ENCODE results near the gene PACSIN2.
"Not testable (repeated sequence)": the region's sequence is repeated elsewhere in the genome, so short reads cannot be mapped to it uniquely, and the experiment has no call there.

The PACSIN2 gene

DNA sequence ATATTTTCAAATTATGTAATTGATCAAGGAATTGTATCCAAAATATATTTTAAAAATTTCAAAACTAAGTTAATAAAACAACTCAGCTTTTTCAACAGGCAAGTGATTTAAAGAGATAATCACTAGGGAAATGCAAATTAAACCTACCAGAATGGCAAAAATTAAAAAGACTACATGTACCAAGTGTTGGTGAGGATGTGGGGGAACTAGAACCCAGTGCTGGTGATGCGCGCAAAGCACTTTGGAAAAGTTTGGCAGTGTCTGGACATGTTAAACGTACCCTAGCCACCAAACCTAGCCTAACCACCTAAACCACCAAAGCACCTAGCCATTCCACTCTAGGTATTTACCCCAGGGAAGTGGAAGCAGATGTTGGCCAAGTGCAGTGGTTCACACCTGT is 22.9 kb downstream of the PACSIN2 start:
- no peak for DNase-seq (ENCODE audit: low read depth in 3 of 3)

DNA sequence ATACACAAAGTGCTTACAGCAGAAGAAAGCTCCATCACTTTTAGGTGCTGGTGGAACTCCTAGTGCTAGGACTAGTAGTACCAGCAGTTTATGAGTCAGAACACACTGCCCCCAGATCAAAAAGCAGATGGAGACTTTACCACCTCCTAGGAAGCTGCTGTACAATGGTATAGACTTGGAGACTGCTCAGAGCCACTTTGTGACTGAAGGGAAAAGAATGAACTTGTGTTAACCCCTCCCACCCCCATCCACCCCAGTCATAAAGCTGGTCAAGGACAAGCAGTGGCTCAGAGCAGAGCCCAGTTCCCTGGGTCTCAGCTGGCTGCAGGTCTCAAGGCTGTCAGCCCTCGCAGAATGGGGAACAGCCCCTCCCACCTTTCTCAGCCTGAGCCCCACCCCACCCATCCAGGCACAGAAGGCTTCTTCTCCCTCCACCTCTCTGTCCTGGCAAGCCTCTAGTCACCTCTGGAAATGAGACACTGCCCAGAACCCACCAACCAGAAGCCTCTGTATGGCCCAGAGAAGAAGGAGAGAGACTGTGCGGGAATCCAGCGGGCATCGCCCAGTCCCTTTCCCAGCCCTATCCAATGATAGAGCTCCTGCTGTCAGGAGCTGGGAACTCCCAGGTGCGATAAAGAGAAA is 23.8 kb downstream of the PACSIN2 start:
- no peak for DNase-seq (ENCODE audit: low read depth in 3 of 3)

- DNase-seq (ENCODE audit: low read depth in 3 of 3), result no peak
These were observed 24.7 kb downstream of the PACSIN2 start for GRCh38 chr22:42990131-42990838.

GRCh38 chr22:42986115-42986514 is 28.8 kb downstream of the PACSIN2 start:
- DNase-seq (ENCODE audit: low read depth in 3 of 3), result no peak

DNA sequence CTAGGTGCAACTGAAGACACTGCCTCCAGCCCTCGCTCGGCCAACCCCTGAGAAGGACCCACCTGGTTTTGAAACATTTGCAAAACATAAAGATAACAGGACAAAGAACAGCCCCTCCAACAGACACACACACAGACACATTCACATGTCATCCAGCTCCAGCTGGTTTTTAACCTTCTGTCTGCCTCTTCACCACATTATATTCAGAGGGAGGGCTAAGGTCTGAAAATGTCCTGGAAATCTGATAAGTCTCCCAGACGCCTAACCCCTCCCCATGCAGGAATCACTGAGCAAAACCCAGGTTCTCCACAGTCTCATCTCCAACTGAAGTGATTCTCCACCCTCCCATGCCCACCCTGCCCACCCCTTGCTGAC is 29.4 kb downstream of the PACSIN2 start:
- DNase-seq (ENCODE audit: low read depth in 3 of 3), result no peak

GRCh38 chr22:42984814-42985530 is 30.0 kb downstream of the PACSIN2 start:
- DNase-seq (ENCODE audit: low read depth in 3 of 3), result no peak

DNA sequence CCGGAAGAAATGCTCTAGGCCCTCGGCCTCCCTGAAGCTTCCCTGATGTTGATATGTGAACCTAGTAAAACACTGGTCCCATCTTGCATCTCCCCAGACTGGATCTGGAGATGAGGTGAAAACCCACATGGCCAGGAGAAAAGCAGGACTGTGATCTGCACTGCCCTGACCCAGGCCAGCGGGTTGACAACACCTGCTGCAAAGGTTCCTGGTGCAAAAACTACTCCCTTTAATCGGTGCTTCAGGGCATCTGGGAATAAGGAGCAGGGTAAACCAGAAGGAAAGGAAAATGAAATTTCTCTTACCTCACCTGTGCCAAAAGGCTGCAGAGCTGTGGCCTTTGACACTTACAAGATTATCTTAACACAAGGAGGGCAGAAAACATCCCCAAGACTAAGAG is 30.6 kb downstream of the PACSIN2 start:
- DNase-seq (ENCODE audit: low read depth in 3 of 3), result no peak

- no peak for DNase-seq (ENCODE audit: low read depth in 3 of 3)
These were observed 31.5 kb downstream of the PACSIN2 start for GRCh38 chr22:42983470-42983869.

DNA sequence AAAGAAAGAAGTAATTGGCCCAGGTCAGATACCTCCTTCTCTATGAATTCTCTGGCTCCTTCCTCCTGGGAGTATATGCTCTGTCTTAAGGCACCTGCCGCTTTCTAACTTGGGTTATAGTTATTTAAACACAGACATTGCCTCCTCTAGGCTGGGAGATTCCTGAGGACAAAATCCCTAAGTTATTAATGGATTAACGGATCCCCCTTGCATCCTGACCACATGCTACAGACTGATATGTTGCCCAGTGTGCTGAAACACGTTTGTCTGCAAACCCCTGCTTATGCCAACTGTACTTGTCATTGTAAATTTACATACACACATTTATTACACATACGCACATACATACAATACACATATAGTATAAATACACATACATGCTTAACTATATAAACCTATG is 35.3 kb downstream of the PACSIN2 start:
- no peak for DNase-seq (ENCODE audit: low read depth in 3 of 3)

DNA sequence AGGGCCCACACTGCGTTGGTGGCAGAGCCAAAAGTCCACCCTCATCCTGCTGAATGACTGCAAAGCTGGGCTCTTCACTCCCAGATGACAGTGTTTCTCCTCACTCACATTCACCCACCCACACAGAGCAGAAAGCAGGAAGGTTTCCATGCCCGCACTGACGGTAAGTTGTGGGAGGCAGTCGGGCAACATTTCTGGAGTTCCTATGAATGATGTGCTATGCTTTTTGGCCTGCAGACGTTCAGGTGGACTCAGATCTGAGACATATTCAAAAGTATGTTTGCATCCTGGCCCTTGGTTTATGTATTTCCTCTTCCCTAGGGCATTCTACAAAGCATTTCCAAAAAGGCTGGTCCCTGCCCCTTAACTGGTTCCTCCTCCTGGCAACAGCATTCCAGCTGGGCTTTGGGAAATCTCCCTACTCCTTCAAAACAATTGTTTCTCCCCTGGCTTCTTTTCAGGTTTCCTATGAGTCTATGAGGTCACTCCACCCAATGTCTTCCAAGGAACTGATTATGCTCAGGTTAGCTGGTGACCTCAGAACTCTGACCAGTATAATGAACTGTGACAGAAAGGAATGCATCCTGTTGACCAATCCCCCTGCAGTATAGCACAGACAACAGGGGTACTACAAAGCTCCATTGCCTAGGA is 36.4 kb downstream of the PACSIN2 start:
- no peak for DNase-seq (ENCODE audit: low read depth in 3 of 3)

GRCh38 chr22:42977569-42977968 is 37.4 kb downstream of the PACSIN2 start:
- no peak for DNase-seq (ENCODE audit: low read depth in 3 of 3)

DNA sequence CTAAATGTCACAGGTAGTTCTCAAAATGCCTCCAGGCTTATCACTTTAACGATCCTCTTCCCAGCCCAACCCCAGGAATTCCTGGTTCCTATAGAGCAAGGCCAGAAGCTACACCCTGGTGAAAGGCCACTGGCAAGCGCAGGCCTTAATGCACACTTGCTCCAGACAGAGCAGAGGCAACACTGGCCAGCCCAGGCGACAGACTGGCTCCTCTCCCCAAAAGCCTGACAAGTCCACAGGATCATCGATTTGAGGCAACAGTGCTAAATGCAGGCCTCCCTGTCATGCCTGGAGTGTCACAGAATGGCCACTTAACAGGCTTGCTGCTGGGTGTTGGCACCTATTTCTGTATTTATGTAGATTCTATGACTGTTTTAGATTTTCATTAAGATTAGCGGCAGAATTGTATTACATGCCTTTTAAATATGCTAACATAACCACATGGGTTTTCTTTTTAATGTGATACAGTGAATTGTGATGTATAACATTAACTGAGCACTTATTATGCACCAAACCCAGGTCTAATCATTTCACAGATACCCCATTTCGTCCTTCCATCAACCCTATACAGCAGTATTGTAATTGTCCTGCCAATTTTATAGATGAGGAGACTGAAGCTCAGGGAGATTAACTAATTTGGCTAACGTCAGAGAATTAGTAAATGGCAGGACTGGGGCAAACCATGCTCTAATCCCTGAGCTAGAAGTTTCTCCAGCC is 38.6 kb downstream of the PACSIN2 start:
- no peak for DNase-seq (ENCODE audit: low read depth in 3 of 3)

DNA sequence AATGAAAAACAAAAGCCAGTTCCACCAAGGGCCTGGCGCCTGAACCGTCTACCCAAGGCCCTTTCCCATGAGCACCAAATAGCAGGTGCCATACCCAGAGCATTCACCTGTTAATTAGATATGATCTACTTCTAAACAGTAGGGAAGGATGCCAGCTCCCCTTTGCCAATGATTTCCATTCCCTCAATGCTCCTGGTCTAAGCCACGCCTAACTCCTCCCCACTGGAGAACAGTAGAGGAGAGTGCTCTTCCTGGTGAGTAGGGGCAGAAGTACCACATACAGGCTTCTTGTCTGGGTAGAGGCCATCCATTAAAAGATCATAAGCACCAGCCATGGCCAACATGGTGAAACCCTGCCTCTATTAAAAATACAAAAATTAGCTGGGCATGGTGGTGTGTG is 40.7 kb downstream of the PACSIN2 start:
- DNase-seq (ENCODE audit: low read depth in 3 of 3), result no peak

GRCh38 chr22:42973536-42973881 is 41.4 kb downstream of the PACSIN2 start:
- no peak for DNase-seq (ENCODE audit: low read depth in 3 of 3)

- no peak for DNase-seq (ENCODE audit: low read depth in 3 of 3)
These were observed 42.1 kb downstream of the PACSIN2 start for GRCh38 chr22:42972649-42973535.

- not testable (repeated sequence) for DNase-seq (ENCODE audit: low read depth in 3 of 3)
These were observed 43.5 kb downstream of the PACSIN2 start for GRCh38 chr22:42971473-42971860.

DNA sequence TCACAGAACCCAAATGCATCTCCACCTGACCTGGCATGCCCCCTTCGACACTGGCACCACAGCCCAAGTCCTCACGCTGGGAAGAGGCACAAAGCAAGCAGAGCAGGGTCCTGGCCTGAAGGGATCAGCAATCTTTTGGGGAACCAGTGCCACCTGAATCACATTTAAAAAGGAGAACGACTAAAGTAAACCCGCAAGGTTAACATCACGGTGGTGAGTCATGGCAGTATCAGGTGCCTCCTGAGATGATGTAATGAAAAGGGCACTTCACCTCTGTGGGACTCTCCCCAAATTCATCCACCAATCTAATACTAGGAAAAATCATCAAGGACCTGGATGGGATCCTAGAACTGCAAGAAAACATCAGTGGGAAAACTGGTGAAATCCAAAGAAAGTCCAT is 44.9 kb downstream of the PACSIN2 start:
- DNase-seq (ENCODE audit: low read depth in 3 of 3), result no peak

DNA sequence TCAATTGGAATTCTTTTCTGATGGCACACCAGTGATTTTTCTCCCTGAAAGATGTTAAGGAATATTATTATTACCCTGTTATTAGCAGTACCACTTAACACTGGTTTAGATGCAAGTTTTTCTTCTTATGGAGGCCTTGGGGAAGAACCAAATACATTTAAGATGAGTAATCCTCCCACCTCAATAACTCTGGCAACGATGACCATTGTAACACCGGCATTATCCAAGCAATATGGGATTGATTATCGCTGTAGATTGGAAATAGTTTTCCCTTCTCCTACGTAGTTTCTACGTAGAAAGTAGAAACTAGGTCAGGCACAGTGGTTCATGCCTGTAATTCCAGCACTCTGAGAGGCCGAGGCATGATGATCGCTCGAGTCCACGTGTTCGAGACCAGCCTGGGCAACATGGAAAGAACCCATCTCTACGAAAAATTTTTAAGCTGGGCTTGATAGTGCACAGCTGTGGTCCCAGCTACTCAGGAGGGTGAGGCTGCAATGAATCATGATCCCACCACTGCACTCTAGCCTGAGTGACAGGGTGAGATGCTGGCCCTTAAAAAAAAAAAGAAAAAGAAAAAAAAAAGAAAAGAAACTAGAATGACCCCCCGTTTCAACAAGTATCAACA is 45.5 kb downstream of the PACSIN2 start:
- no peak for DNase-seq (ENCODE audit: low read depth in 3 of 3)

DNA sequence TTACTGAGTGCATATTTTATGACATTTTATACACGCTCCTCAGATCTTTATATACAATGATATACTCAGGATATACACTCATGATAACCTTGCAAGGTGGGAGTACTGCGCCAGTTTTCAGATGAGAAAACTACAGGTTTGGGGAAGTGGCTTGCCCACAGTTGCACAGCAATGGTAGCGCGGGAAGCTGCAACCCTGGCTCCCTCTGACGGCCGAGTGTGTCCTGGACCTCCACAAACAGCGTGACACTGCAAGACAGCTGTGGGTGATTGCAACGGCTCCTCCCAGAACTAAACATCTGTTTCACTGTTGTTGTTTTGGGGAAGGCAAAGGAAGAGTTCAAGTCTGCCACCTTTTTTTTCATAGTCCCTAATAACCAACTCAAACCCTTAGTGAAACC is 47.0 kb downstream of the PACSIN2 start:
- DNase-seq (ENCODE audit: low read depth in 3 of 3), result no peak

DNA sequence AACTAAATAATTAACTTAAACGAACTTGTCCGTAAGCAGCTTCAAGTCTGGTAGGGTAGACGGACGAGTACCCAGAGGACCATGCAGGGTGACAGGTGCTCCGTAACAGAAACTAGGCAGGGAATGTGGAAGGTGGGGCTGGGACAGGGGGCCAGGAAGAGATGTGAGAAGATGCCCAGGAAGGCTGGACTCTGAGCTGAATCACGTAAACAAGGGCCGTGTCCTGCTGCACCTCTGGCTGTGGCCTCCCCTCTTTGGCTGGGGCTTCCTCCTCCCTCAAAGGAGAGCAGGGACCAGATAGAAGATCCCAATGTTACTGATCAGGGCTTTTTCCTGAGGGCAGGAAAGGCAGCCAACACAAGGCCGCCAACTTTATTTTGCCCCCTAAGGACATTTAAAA is 47.9 kb downstream of the PACSIN2 start:
- no peak for DNase-seq (ENCODE audit: low read depth in 3 of 3)

- no peak for DNase-seq (ENCODE audit: low read depth in 3 of 3)
These were observed 48.5 kb downstream of the PACSIN2 start for GRCh38 chr22:42966497-42966896.
